Measurements from ENCODE around the gene PNN. TPM values are rescaled to one million over a fixed set of nuclear protein-coding genes. Genes with fewer than 3 reads are reported as not detected.

Gene PNN
- total and polyA plus RNA-seq, 2 of the 4 experiments (the other 2 are of a cell fraction) = 14.9 to 28.8 TPM

DNA sequence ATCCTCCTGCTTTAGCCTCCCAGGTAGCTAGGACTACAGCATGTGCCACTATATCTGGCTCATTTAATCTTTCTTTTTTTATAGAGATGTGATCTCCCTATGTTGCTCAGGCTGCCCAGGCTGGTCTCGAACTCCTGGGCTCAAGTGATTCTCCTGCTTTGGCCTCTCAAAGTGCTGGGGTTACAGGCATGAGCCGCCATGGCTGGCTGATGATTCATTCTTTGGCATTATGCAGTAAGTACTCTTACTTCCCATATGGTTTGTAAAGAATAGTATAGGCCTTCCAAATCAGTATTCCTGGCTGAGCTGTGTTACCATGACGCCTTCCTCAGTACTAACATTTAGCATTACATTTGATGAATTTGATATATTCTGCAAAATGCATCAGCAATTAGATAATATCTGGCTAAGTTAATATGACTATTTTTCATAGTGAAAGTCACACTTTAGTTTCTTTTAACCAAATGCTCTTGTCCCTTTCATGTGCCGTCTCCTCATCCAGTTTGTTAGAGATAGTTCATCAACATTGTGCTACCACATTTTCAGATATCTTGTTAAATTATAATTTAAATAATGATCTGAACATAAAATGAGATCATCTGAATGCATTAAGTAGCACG lies 55.5 kb downstream of the PNN start:
- Histone ChIP-seq H4K5ac (ENCODE audit: low read depth, low read length) (no peak overlapping the region), H3K18ac (ENCODE audit: low read depth, low read length) (no peak overlapping the region), H4K20me1 (ENCODE audit: insufficient read depth, low read length) (no peaks in the 10 kb centered on the region), H2BK15ac (ENCODE audit: low read depth, low read length) (no peak overlapping the region), H3K9ac (ENCODE audit: low read depth, low read length) (no peak overlapping the region), H2AFZ (replicated peaks; ENCODE audit: low read length, poor library complexity) (no peak overlapping the region), H3K4ac (ENCODE audit: low read depth, low read length) (no peak overlapping the region), H3K4me3 (ENCODE audit: insufficient read depth, low read depth, low read length) (no peak overlapping the region), H3K9me1 (ENCODE audit: insufficient read depth, low read length) (no peaks in the 10 kb centered on the region), H3K27ac (ENCODE audit: insufficient read depth, low read length) (no peak overlapping the region), H3K9me3 (ENCODE audit: control insufficient read depth, insufficient read depth, low read length) (no peaks in the 10 kb centered on the region), H4K91ac (ENCODE audit: insufficient read depth, low read depth, low read length) (no peak overlapping the region), H3K36me3 (ENCODE audit: control insufficient read depth, insufficient read depth, low read length) (no peaks in the 10 kb centered on the region), H2BK20ac (ENCODE audit: low read depth, low read length) (no peak overlapping the region), H2AK9ac (replicated peaks; ENCODE audit: low read depth, low read length, poor library complexity) (no peak overlapping the region), H3K27me3 (ENCODE audit: control insufficient read depth, insufficient read depth, low read length) (no peaks in the 10 kb centered on the region), H2AK5ac (ENCODE audit: low read depth, low read length) (no peak overlapping the region), H3K79me1 (ENCODE audit: low read depth in 1 of 2, low read length in 2 of 2) (no peaks in the 10 kb centered on the region), H3K56ac (ENCODE audit: extremely low read depth, insufficient read depth, low read length) (no peak overlapping the region), H2BK5ac (ENCODE audit: low read depth, low read length, poor library complexity, severe bottlenecking) (no peak overlapping the region), H3K4me2 (ENCODE audit: low read depth, low read length) (no peak overlapping the region), H3K4me1 (ENCODE audit: control insufficient read depth, insufficient read depth, low read length) (peaks cover 1% of the 10 kb centered on the region; the same call in 1 of the 2 replicates), H3K23ac (ENCODE audit: low read depth, low read length) (no peak overlapping the region), H2BK120ac (ENCODE audit: low read depth, low read length) (no peak overlapping the region), H3K14ac (replicated peaks; ENCODE audit: low read depth, low read length) (no peak overlapping the region), H4K8ac (ENCODE audit: low read depth in 2 of 2, low read length in 2 of 2) (no peak overlapping the region)
- ATAC-seq (ENCODE audit: low read depth) (no peak; the same call in 1 of the 2 replicates), DNase-seq (peak; percentile 42)
- dilution Hi-C loops (cut with HindIII; ENCODE audit: low sequenced_read_pairs, unreplicated experiment) (no loop called here), in situ Hi-C loops (cut with MboI; ENCODE audit: low sequenced_read_pairs) (no loop called here), intact Hi-C loops (cut with micrococcal nuclease) (no loop called here)
- POLR2A ChIA-PET (ENCODE audit: unreplicated experiment) = no interaction called here
- CTCF ChIA-PET = no interaction called here
- TF ChIP-seq MXI1 (IDR thresholded peaks at IDR 0.05; ENCODE audit: borderline replicate concordance, low read depth, low read length) = no peak
- TF ChIP-seq, protein P1, sequence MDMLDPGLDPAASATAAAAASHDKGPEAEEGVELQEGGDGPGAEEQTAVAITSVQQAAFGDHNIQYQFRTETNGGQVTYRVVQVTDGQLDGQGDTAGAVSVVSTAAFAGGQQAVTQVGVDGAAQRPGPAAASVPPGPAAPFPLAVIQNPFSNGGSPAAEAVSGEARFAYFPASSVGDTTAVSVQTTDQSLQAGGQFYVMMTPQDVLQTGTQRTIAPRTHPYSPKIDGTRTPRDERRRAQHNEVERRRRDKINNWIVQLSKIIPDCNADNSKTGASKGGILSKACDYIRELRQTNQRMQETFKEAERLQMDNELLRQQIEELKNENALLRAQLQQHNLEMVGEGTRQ (IDR thresholded peaks at IDR 0.05; ENCODE audit: low read depth, low read length) = no peak
- TF ChIP-seq RCOR1 (IDR thresholded peaks at IDR 0.05; ENCODE audit: insufficient replicate concordance, low read length) = no peak
- no peak for TF ChIP-seq RFX5 (IDR thresholded peaks at IDR 0.05; ENCODE audit: low read depth, low read length)
- TF ChIP-seq, protein P2, sequence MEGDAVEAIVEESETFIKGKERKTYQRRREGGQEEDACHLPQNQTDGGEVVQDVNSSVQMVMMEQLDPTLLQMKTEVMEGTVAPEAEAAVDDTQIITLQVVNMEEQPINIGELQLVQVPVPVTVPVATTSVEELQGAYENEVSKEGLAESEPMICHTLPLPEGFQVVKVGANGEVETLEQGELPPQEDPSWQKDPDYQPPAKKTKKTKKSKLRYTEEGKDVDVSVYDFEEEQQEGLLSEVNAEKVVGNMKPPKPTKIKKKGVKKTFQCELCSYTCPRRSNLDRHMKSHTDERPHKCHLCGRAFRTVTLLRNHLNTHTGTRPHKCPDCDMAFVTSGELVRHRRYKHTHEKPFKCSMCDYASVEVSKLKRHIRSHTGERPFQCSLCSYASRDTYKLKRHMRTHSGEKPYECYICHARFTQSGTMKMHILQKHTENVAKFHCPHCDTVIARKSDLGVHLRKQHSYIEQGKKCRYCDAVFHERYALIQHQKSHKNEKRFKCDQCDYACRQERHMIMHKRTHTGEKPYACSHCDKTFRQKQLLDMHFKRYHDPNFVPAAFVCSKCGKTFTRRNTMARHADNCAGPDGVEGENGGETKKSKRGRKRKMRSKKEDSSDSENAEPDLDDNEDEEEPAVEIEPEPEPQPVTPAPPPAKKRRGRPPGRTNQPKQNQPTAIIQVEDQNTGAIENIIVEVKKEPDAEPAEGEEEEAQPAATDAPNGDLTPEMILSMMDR (conservative IDR thresholded peaks at IDR 0.05; ENCODE audit: low read depth, low read length) = no peak
- no peak for TF ChIP-seq MAFK (IDR thresholded peaks at IDR 0.05; ENCODE audit: low read depth, low read length)
- no peak for TF ChIP-seq RAD21 (IDR thresholded peaks at IDR 0.05; ENCODE audit: low read length)
- TF ChIP-seq CEBPB (IDR thresholded peaks at IDR 0.05; ENCODE audit: low read depth, low read length) = no peak
- no peak for TF ChIP-seq MAZ (IDR thresholded peaks at IDR 0.05; ENCODE audit: borderline replicate concordance, low read depth, low read length)
- 83% methylated on average over 1 of the region's 5 CpGs; no CpG with 5 or more reads in 1 of the 2 experiments for WGBS, 2 experiments (ENCODE audit: extremely low coverage in 2 of 2, insufficient read length in 1 of 2)
- BruUV-seq (replicated peaks) = no TSS peak
